Measurements from ENCODE around the gene CLTCL1.
"Not testable (repeated sequence)": the region's sequence is repeated elsewhere in the genome, so short reads cannot be mapped to it uniquely, and the experiment has no call there.

Gene CLTCL1

GRCh38 chr22:19289475-19290161, 1.9 kb downstream of the CLTCL1 start:
- peak; percentile 51 to 74 for DNase-seq (ENCODE audit: low read depth in 2 of 2)
- H3K4me3 ChIP-seq (replicated peaks in 1 of 2; ENCODE audit: low read depth in 2 of 2, low read length in 2 of 2): peak overlapping the region in 1 of 2 donors; percentile 77
- TF ChIP-seq, protein P1, sequence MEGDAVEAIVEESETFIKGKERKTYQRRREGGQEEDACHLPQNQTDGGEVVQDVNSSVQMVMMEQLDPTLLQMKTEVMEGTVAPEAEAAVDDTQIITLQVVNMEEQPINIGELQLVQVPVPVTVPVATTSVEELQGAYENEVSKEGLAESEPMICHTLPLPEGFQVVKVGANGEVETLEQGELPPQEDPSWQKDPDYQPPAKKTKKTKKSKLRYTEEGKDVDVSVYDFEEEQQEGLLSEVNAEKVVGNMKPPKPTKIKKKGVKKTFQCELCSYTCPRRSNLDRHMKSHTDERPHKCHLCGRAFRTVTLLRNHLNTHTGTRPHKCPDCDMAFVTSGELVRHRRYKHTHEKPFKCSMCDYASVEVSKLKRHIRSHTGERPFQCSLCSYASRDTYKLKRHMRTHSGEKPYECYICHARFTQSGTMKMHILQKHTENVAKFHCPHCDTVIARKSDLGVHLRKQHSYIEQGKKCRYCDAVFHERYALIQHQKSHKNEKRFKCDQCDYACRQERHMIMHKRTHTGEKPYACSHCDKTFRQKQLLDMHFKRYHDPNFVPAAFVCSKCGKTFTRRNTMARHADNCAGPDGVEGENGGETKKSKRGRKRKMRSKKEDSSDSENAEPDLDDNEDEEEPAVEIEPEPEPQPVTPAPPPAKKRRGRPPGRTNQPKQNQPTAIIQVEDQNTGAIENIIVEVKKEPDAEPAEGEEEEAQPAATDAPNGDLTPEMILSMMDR (IDR thresholded peaks at IDR 0.05; ENCODE audit: low read depth, low read length): no peak

DNA sequence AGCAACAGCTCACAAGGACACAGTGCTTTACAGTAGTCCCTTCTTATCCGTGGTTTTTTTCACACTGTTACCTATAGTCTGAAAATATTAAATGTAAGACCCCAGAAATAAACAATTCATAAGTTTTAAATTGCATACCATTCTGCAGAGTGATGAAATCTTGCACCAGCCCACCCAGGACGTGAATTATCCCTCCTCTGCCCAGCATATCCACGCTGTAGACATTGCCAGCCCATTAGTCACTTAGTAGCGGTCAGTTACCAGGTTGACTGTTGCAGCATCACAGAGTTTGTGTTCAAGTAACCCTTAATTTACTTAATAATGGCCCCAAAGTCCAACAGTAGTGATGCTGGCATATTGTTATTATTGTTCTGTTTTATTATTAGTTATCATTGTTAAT, 3.6 kb downstream of the CLTCL1 start:
- peak; percentile 82 to 94 for DNase-seq (ENCODE audit: low read depth in 2 of 2)
- TF ChIP-seq, protein P1 (IDR thresholded peaks at IDR 0.05; ENCODE audit: low read depth, low read length): no peak

DNA sequence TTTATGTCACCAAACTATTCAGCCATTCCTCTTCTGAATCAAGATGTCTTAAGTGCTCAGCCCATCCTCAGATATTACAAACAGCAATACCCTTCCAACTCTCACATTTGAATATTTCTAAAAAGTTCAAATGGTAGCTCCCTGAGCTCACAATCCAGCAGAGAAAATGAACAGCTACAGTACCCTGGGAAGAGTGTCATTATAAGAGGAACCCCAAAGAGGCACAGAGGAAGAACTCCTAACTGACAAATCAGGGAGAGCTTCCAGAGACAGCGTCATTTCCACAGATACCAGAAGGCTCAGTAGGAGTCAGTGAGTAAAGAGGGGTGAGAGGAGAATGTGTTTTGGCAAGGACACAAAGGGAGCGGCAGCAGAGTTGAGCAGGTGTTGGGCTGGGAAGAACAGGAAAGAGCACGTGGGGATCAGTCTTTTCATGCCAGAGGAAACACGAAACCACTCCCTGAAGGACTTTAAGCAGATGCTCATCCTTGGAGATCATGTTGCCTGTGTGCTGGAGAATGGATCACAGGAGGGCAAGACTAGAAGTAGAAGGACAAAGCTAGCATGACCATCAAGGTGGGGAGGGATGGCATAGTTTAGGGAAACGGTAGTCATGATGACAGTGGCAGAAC, 4.3 kb downstream of the CLTCL1 start:
- peak in 1 of 2 donors; percentile 72 for DNase-seq (ENCODE audit: low read depth in 2 of 2)
- H3K4me3 ChIP-seq (replicated peaks in 1 of 2; ENCODE audit: low read depth in 2 of 2, low read length in 2 of 2): no peak overlapping the region
- TF ChIP-seq, protein P1 (IDR thresholded peaks at IDR 0.05; ENCODE audit: low read depth, low read length): no peak

More for the DNA sequence above, 3.6 kb downstream of the CLTCL1 start:
- H3K4me3 ChIP-seq (replicated peaks in 1 of 2; ENCODE audit: low read depth in 2 of 2, low read length in 2 of 2): no peak overlapping the region

DNA sequence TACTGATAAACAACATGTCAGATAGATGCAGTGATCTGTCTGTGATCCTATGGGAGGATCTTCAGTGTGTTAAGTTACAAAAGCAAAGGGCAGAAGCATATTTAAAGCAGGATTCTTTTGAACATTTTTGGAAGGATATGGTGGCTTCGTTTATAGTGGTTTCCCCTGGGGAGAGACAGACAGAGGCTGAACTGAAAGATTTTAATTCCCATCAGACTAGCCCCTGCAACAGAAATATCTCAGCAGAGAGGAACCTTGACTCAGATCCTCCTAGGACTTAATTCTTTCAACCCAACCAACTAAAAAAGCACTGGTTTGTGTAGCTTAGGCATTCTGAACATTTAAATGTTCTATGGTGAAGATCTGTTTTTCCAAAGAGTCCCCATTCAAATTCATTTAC, 5.7 kb downstream of the CLTCL1 start:
- TF ChIP-seq, protein P1 (IDR thresholded peaks at IDR 0.05; ENCODE audit: low read depth, low read length): no peak
- H3K4me3 ChIP-seq (replicated peaks in 1 of 2; ENCODE audit: low read depth in 2 of 2, low read length in 2 of 2): no peak overlapping the region

GRCh38 chr22:19279143-19279542, 12.4 kb downstream of the CLTCL1 start:
- H3K4me3 ChIP-seq (replicated peaks in 1 of 2; ENCODE audit: low read depth in 2 of 2, low read length in 2 of 2); DNase-seq (ENCODE audit: low read depth in 2 of 2): not testable (repeated sequence)

More for the DNA sequence above, 5.7 kb downstream of the CLTCL1 start:
- DNase-seq (ENCODE audit: low read depth in 2 of 2): peak in 1 of 2 donors; percentile 16

GRCh38 chr22:19277785-19278184, 13.7 kb downstream of the CLTCL1 start:
- no peak overlapping the region for H3K4me3 ChIP-seq (replicated peaks in 1 of 2; ENCODE audit: low read depth in 2 of 2, low read length in 2 of 2)
- no peak for DNase-seq (ENCODE audit: low read depth in 2 of 2)
- TF ChIP-seq, protein P1 (IDR thresholded peaks at IDR 0.05; ENCODE audit: low read depth, low read length): no peak

DNA sequence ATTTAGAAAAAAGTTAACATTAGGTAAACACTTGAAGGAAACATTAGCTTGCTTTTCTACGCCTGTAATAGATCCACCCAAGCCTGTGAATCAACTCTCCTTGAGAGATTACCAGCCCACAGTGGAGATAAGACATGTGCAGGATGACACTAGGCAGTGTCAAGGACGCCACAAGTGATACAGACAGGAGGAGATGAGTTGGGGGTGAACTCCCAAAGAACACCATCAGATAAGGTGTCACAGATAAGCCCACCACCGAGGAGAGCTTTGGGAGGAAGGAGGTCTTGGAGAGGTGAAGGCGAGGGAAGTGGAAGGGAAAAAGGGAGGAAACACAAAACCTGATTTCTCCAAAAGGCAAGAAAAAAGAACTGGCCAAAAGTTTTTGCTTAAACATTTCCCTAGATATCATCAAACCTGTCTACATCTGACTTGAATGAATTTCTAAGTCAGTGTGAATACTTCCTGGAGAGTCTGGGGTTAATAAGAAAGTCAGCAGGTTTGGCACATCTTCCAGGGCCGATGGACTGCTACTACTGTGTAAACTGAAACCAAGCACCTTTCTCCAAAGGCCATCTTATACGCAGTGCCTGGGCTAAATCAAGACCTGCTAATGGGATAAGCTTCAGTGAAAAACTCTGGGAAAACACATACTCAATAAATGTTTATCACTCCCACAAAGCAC, 15.5 kb downstream of the CLTCL1 start:
- no peak overlapping the region for H3K4me3 ChIP-seq (replicated peaks in 1 of 2; ENCODE audit: low read depth in 2 of 2, low read length in 2 of 2)
- TF ChIP-seq, protein P1 (IDR thresholded peaks at IDR 0.05; ENCODE audit: low read depth, low read length): no peak
- peak in 1 of 2 donors; percentile 17 for DNase-seq (ENCODE audit: low read depth in 2 of 2)

Measured in cardiac fibroblast (primary cell).